IMR-90 (cell line): ENCODE data around the gene FMNL1. TPM values are rescaled to one million over a fixed set of nuclear protein-coding genes. Genes with fewer than 3 reads are reported as not detected.

Source experiments
- ATAC-seq: fragments of 200-7000 bp; cut with Tn5 transposase; 2 replicates; pipeline ENCODE4 v1.9.1; 2020; ENCODE audit warnings: low read depth, mild to moderate bottlenecking, moderate library complexity
- BruUV-seq: library from RNA; stranded (reverse); fragments of 400-500 nt; replicated peaks from 2 replicates; lab custom pipeline; 2021; lab: Mats Ljungman, UMichigan
- CTCF ChIA-PET: fragments of 300-600 bp; formaldehyde crosslinking; extraction: SDS; loops from one replicate; lab custom pipeline; 2021; ENCODE audit warnings: antibody characterized with exemption; lab: Yijun Ruan, JAX
- POLR2A ChIA-PET: fragments of 300-600 bp; sonication (Branson Sonifier 250); formaldehyde crosslinking; loops from one replicate; lab custom pipeline; 2022; ENCODE audit warnings: antibody characterized with exemption; ENCODE audit not compliant: unreplicated experiment; lab: Charles Lee
- DNase-seq: peaks from one replicate; pipeline ENCODE4 v3.0.0; 2013
- H2AFZ ChIP-seq: replicated peaks from 2 replicates; pipeline ENCODE3; 2013; ENCODE audit warnings: low read length, mild to moderate bottlenecking; ENCODE audit not compliant: poor library complexity
- H2AK5ac ChIP-seq: 2 replicates; pipeline ENCODE4 v1.6.1; 2013; ENCODE audit warnings: low read depth, low read length, inconsistent platforms
- H2AK9ac ChIP-seq: replicated peaks from 2 replicates; pipeline ENCODE3; 2013; ENCODE audit warnings: mild to moderate bottlenecking, low read depth, low read length, moderate library complexity; ENCODE audit not compliant: poor library complexity
- H2BK120ac ChIP-seq: 2 replicates; pipeline ENCODE4 v1.6.1; 2013; ENCODE audit warnings: low read depth, low read length, inconsistent platforms
- H2BK15ac ChIP-seq: 3 replicates; pipeline ENCODE4 v1.6.1; 2013; ENCODE audit warnings: low read depth, low read length, inconsistent platforms
- H2BK20ac ChIP-seq: 2 replicates; pipeline ENCODE4 v1.6.1; 2013; ENCODE audit warnings: low read depth, mild to moderate bottlenecking, inconsistent platforms, low read length, moderate library complexity
- H2BK5ac ChIP-seq: 2 replicates; pipeline ENCODE4 v1.6.1; 2013; ENCODE audit warnings: mild to moderate bottlenecking, low read depth, low read length, inconsistent platforms; ENCODE audit not compliant: poor library complexity, severe bottlenecking
- H3K14ac ChIP-seq: replicated peaks from 2 replicates; pipeline ENCODE4 v1.6.1; 2013; ENCODE audit warnings: low read depth, low read length, inconsistent platforms
- H3K18ac ChIP-seq: 2 replicates; pipeline ENCODE4 v1.6.1; 2013; ENCODE audit warnings: low read depth, low read length, control low read depth
- H3K23ac ChIP-seq: 2 replicates; pipeline ENCODE4 v1.6.1; 2013; ENCODE audit warnings: low read depth, low read length, inconsistent platforms
- H3K27ac ChIP-seq: 2 replicates; pipeline ENCODE4 v1.5.1; 2013; ENCODE audit warnings: mild to moderate bottlenecking, control low read depth, low read length; ENCODE audit not compliant: insufficient read depth
- H3K27me3 ChIP-seq: 2 replicates; pipeline ENCODE4 v1.6.1; 2013; ENCODE audit warnings: low read length; ENCODE audit not compliant: control insufficient read depth, insufficient read depth
- H3K36me3 ChIP-seq: 2 replicates; pipeline ENCODE4 v1.6.1; 2013; ENCODE audit warnings: low read length, mixed read lengths; ENCODE audit not compliant: control insufficient read depth, insufficient read depth
- H3K4ac ChIP-seq: 2 replicates; pipeline ENCODE4 v1.6.1; 2013; ENCODE audit warnings: low read depth, low read length, inconsistent platforms
- H3K4me1 ChIP-seq: 2 replicates; pipeline ENCODE4 v1.6.1; 2013; ENCODE audit warnings: low read length, mixed read lengths; ENCODE audit not compliant: control insufficient read depth, insufficient read depth
- H3K4me2 ChIP-seq: 2 replicates; pipeline ENCODE4 v1.6.1; 2013; ENCODE audit warnings: low read depth, mild to moderate bottlenecking, control low read depth, low read length, moderate library complexity
- H3K4me3 ChIP-seq: 2 replicates; pipeline ENCODE4 v1.5.1; 2013; ENCODE audit warnings: low read depth, mild to moderate bottlenecking, control low read depth, low read length, moderate library complexity; ENCODE audit not compliant: insufficient read depth
- H3K56ac ChIP-seq: 2 replicates; pipeline ENCODE4 v1.6.1; 2013; ENCODE audit warnings: low read length, inconsistent platforms; ENCODE audit not compliant: insufficient read depth; ENCODE audit errors: extremely low read depth
- H3K79me1 ChIP-seq, 2 experiments: 2 replicates each; pipeline ENCODE4 v1.6.1; 2013; ENCODE audit warnings: low read length in 2 of 2, inconsistent platforms in 1 of 2, low read depth in 1 of 2
- H3K9ac ChIP-seq: 2 replicates; pipeline ENCODE4 v1.6.1; 2013; ENCODE audit warnings: low read depth, low read length, control low read depth
- H3K9me1 ChIP-seq: 2 replicates; pipeline ENCODE4 v1.6.1; 2013; ENCODE audit warnings: low read length, inconsistent platforms; ENCODE audit not compliant: insufficient read depth
- H3K9me3 ChIP-seq: 2 replicates; pipeline ENCODE4 v1.6.1; 2013; ENCODE audit warnings: low read length; ENCODE audit not compliant: control insufficient read depth, insufficient read depth
- H4K20me1 ChIP-seq: 2 replicates; pipeline ENCODE4 v1.6.1; 2013; ENCODE audit warnings: low read length, inconsistent platforms; ENCODE audit not compliant: insufficient read depth
- H4K5ac ChIP-seq: 2 replicates; pipeline ENCODE4 v1.6.1; 2013; ENCODE audit warnings: mild to moderate bottlenecking, low read depth, low read length, control low read depth
- H4K8ac ChIP-seq, 2 experiments: 2 replicates each; pipeline ENCODE4 v1.6.1; 2013; ENCODE audit warnings: low read depth in 2 of 2, low read length in 2 of 2, control low read depth in 1 of 2, inconsistent platforms in 1 of 2
- H4K91ac ChIP-seq: 2 replicates; pipeline ENCODE4 v1.6.1; 2013; ENCODE audit warnings: low read depth, low read length, inconsistent platforms; ENCODE audit not compliant: insufficient read depth
- CEBPB ChIP-seq: IDR thresholded peaks from 2 replicates; pipeline ENCODE4 v1.6.1; 2012; ENCODE audit warnings: low read depth, low read length, improper control_type of control experiment
- MAFK ChIP-seq: IDR thresholded peaks from 2 replicates; pipeline ENCODE4 v1.6.1; 2012; ENCODE audit warnings: low read depth, low read length, improper control_type of control experiment
- MAZ ChIP-seq: IDR thresholded peaks from 2 replicates; pipeline ENCODE4 v1.6.1; 2012; ENCODE audit warnings: low read depth, mild to moderate bottlenecking, low read length, improper control_type of control experiment, moderate library complexity, borderline replicate concordance
- NFE2L2 ChIP-seq: fragments of 150-350 bp; IDR thresholded peaks from 2 replicates; pipeline ENCODE4 v1.6.1; 2016; ENCODE audit warnings: low read depth, mild to moderate bottlenecking, low read length
- POLR2A ChIP-seq: IDR thresholded peaks from 2 replicates; pipeline ENCODE4 v1.6.1; 2012; ENCODE audit warnings: mild to moderate bottlenecking, low read depth, low read length
- RAD21 ChIP-seq: IDR thresholded peaks from 2 replicates; pipeline ENCODE4 v1.6.1; 2012; ENCODE audit warnings: low read length, improper control_type of control experiment
- RCOR1 ChIP-seq: IDR thresholded peaks from 2 replicates; pipeline ENCODE4 v1.6.1; 2012; ENCODE audit warnings: mild to moderate bottlenecking, low read length, improper control_type of control experiment; ENCODE audit not compliant: insufficient replicate concordance
- SMC3 ChIP-seq: fragments of 150-350 bp; IDR thresholded peaks from 2 replicates; pipeline ENCODE4 v1.6.1; 2016; ENCODE audit warnings: low read depth, mild to moderate bottlenecking, antibody characterized with exemption, low read length, moderate library complexity
- WGBS, 2 experiments: methylation state at CpG; one replicate each; pipeline versions ENCODE4 v1.1.5 to v1.1.7; 2013; ENCODE audit warnings: missing lambda C conversion rate in 2 of 2; ENCODE audit not compliant: insufficient read length in 1 of 2; ENCODE audit errors: extremely low coverage in 2 of 2; 5-methylcytosine and 5-hydroxymethylcytosine counted together
- dilution Hi-C: fragments of 300-500 bp; cut with HindIII; formaldehyde crosslinking; loops from one replicate; pipeline ENCODE4 v1.14.3; 2018; ENCODE audit warnings: low sequenced_read_pairs; ENCODE audit not compliant: unreplicated experiment
- in situ Hi-C: fragments of 300-500 bp; cut with MboI; formaldehyde crosslinking; loops from 3 replicates; pipeline ENCODE4 v1.14.3; 2019; ENCODE audit warnings: low sequenced_read_pairs, inconsistent platforms, mixed read lengths
- intact Hi-C: fragments of 100-400 bp; cut with micrococcal nuclease; formaldehyde crosslinking; loops from 2 replicates; pipeline ENCODE4 v1.10.0; 2022
- polyA plus RNA-seq, 3 experiments: library from polyadenylated mRNA; depleted of rRNA; stranded (reverse); fragments of >200 nt; gene quantifications; 2 replicates each; pipeline ENCODE4 v1.2.3, GENCODE V29; 2012; ENCODE audit warnings: low replicate concordance in 1 of 3
- total RNA-seq: library from RNA; depleted of rRNA; stranded (reverse); fragments of >200 nt; gene quantifications from 2 replicates; pipeline ENCODE4 v1.2.3, GENCODE V29; 2012
- TF ChIP-seq, protein P1 (sequence below): conservative IDR thresholded peaks from 2 replicates; pipeline ENCODE4 v1.5.1; 2012; ENCODE audit warnings: mild to moderate bottlenecking, low read depth, low read length, improper control_type of control experiment
- TF ChIP-seq, protein P2 (sequence below): fragments of 150-350 bp; IDR thresholded peaks from 2 replicates; pipeline ENCODE4 v1.6.1; 2017; ENCODE audit warnings: mild to moderate bottlenecking, antibody characterized with exemption, low read length, low read depth

The FMNL1 gene
- total and polyA plus RNA-seq, 2 of the 4 experiments (the other 2 are of a cell fraction), result 0.36 to 2.3 TPM

DNA sequence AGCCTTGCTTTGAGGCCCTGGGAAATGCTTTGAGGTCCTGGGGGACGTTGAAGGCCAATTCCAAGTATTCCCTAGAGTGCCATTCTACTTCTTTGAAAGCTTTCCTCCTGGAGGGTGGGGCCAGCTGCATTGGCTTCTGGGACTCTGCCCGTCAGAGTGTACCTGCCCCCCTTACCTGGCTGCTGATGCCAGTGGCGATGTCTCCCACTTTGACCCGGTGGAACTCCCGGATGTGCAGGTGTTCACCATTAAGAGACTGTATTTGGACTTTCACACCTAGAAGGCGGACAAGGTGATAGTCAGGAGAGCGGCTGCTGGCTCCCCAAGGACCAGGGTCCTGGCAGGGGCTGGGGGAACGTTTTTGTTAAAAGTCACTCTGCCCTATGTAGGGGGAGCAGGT lies 43.3 kb downstream of the FMNL1 start:
- no peak overlapping the region for H4K91ac ChIP-seq
- DNase-seq, result no peak
- no peak overlapping the region for H3K18ac ChIP-seq
- ChIA-PET CTCF (no interaction called here), POLR2A (no interaction called here)
- no peak overlapping the region for H3K56ac ChIP-seq
- no peak overlapping the region for H4K8ac ChIP-seq
- no peak overlapping the region for H3K14ac ChIP-seq
- H3K9me1 ChIP-seq, result peaks cover 3% of the 10 kb centered on the region; the same call in 1 of the 2 replicates
- H2BK20ac ChIP-seq, result no peak overlapping the region
- H2BK5ac ChIP-seq, result no peak overlapping the region
- no peak overlapping the region for H2AK5ac ChIP-seq
- H3K27me3 ChIP-seq, result no peaks in the 10 kb centered on the region
- no peak overlapping the region for H2AFZ ChIP-seq
- no peaks in the 10 kb centered on the region; a peak in 1 of 4 replicates for H3K79me1 ChIP-seq
- no peak overlapping the region for H3K23ac ChIP-seq
- TF ChIP-seq, protein P1, sequence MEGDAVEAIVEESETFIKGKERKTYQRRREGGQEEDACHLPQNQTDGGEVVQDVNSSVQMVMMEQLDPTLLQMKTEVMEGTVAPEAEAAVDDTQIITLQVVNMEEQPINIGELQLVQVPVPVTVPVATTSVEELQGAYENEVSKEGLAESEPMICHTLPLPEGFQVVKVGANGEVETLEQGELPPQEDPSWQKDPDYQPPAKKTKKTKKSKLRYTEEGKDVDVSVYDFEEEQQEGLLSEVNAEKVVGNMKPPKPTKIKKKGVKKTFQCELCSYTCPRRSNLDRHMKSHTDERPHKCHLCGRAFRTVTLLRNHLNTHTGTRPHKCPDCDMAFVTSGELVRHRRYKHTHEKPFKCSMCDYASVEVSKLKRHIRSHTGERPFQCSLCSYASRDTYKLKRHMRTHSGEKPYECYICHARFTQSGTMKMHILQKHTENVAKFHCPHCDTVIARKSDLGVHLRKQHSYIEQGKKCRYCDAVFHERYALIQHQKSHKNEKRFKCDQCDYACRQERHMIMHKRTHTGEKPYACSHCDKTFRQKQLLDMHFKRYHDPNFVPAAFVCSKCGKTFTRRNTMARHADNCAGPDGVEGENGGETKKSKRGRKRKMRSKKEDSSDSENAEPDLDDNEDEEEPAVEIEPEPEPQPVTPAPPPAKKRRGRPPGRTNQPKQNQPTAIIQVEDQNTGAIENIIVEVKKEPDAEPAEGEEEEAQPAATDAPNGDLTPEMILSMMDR, result no peak
- TF ChIP-seq NFE2L2 (no peak), RAD21 (no peak), MAZ (no peak), RCOR1 (no peak), POLR2A (no peak), SMC3 (no peak), MAFK (no peak), CEBPB (no peak)
- TF ChIP-seq, protein P2, sequence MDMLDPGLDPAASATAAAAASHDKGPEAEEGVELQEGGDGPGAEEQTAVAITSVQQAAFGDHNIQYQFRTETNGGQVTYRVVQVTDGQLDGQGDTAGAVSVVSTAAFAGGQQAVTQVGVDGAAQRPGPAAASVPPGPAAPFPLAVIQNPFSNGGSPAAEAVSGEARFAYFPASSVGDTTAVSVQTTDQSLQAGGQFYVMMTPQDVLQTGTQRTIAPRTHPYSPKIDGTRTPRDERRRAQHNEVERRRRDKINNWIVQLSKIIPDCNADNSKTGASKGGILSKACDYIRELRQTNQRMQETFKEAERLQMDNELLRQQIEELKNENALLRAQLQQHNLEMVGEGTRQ, result no peak
- no peak overlapping the region for H2BK15ac ChIP-seq
- H4K5ac ChIP-seq, result no peak overlapping the region
- H3K36me3 ChIP-seq, result peaks cover 54% of the 10 kb centered on the region
- no peak overlapping the region for H3K4me2 ChIP-seq
- H3K9ac ChIP-seq, result no peak overlapping the region
- ATAC-seq, result no peak
- H4K20me1 ChIP-seq, result peaks cover 12% of the 10 kb centered on the region
- no peak overlapping the region for H2BK120ac ChIP-seq
- BruUV-seq, result no TSS peak
- intact Hi-C loops, result no loop called here
- H3K4ac ChIP-seq, result no peak overlapping the region
- no peak overlapping the region for H3K27ac ChIP-seq
- no peak overlapping the region for H3K4me3 ChIP-seq
- in situ Hi-C loops, result no loop called here
- 93% methylated on average over 2 of the region's 8 CpGs; no CpG with 5 or more reads in 1 of the 2 experiments for WGBS, 2 experiments
- peaks cover 27% of the 10 kb centered on the region for H3K4me1 ChIP-seq
- H3K9me3 ChIP-seq, result no peaks in the 10 kb centered on the region
- dilution Hi-C loops, result no loop called here
- H2AK9ac ChIP-seq, result no peak overlapping the region
